Calu3 (cell line): ENCODE results near the gene NES. TPM values are rescaled to one million over a fixed set of nuclear protein-coding genes. Genes with fewer than 3 reads are reported as not detected.

Experiments
- BruUV-seq: library from RNA; stranded (reverse); fragments of 400-500 nt; replicated peaks from 2 replicates; lab custom pipeline; 2021; lab: Mats Ljungman, UMichigan
- CTCF ChIA-PET: fragments of 300-600 bp; sonication (Branson Sonifier 250); formaldehyde crosslinking; loops from one replicate; lab custom pipeline; 2022; ENCODE audit warnings: antibody characterized with exemption; lab: Charles Lee
- DNase-seq: peaks from one replicate; pipeline ENCODE4 v3.0.0; 2022
- H3K27ac Mint-ChIP-seq: one replicate; pipeline ENCODE4 v1.8.0; 2022; ENCODE audit warnings: mixed read lengths; ENCODE audit not compliant: unreplicated experiment
- H3K27me3 Mint-ChIP-seq: one replicate; pipeline ENCODE4 v1.8.0; 2022; ENCODE audit warnings: mixed read lengths; ENCODE audit not compliant: unreplicated experiment
- H3K36me3 Mint-ChIP-seq: one replicate; pipeline ENCODE4 v1.8.0; 2022; ENCODE audit warnings: mild to moderate bottlenecking, moderate library complexity, mixed read lengths; ENCODE audit not compliant: insufficient read depth, unreplicated experiment
- H3K4me1 Mint-ChIP-seq: one replicate; pipeline ENCODE4 v1.8.0; 2022; ENCODE audit warnings: mild to moderate bottlenecking, low read depth, mixed read lengths; ENCODE audit not compliant: unreplicated experiment
- H3K4me3 Mint-ChIP-seq: one replicate; pipeline ENCODE4 v1.8.0; 2022; ENCODE audit warnings: mild to moderate bottlenecking, low read depth, moderate library complexity, mixed read lengths; ENCODE audit not compliant: unreplicated experiment
- H3K9me3 Mint-ChIP-seq: one replicate; pipeline ENCODE4 v1.8.0; 2022; ENCODE audit warnings: low read depth, mixed read lengths; ENCODE audit not compliant: unreplicated experiment
- CTCF ChIP-seq: fragments of 200-600 bp; IDR thresholded peaks from one replicate; pipeline ENCODE4 v1.8.0; 2022; ENCODE audit warnings: antibody characterized with exemption; ENCODE audit not compliant: unreplicated experiment
- intact Hi-C: fragments of 100-400 bp; cut with micrococcal nuclease; formaldehyde crosslinking; loops from one replicate; pipeline ENCODE4 v1.10.0; 2022; ENCODE audit not compliant: unreplicated experiment
- total RNA-seq: library from RNA; stranded (reverse); gene quantifications from 2 replicates; pipeline ENCODE4 v1.2.3, GENCODE V29; 2022

The NES gene
- total RNA-seq, 1 experiment from 2014 or later: 7.4 TPM

GRCh38 chr1:156708218-156708661 is 31.0 kb upstream of the NES start:
- no TSS peak for BruUV-seq
- no peak for DNase-seq
- CTCF ChIA-PET: interaction anchor here (0.5 to 7.1 kb wide), 4 partner anchors 15 to 26 kb away, joined by 3 to 130 read pairs (median 4); no protein-coding TSS in a partner anchor
- H3K27ac Mint-ChIP-seq: no peak overlapping the region
- H3K36me3 Mint-ChIP-seq: peaks cover 23% of the 10 kb centered on the region
- no peaks in the 10 kb centered on the region for H3K9me3 Mint-ChIP-seq
- TF ChIP-seq CTCF: no peak
- H3K27me3 Mint-ChIP-seq: peaks cover 13% of the 10 kb centered on the region
- peaks cover 37% of the 10 kb centered on the region for H3K4me1 Mint-ChIP-seq
- intact Hi-C loops: no loop called here
- H3K4me3 Mint-ChIP-seq: no peak overlapping the region

GRCh38 chr1:156707417-156708217 is 30.4 kb upstream of the NES start:
- no peak for TF ChIP-seq CTCF

GRCh38 chr1:156706657-156707416 is 29.6 kb upstream of the NES start:
- Mint-ChIP-seq H3K27ac (no peak overlapping the region), H3K36me3 (peaks cover 23% of the 10 kb centered on the region), H3K27me3 (peaks cover 13% of the 10 kb centered on the region), H3K9me3 (no peaks in the 10 kb centered on the region), H3K4me3 (peak overlapping the region; percentile 67), H3K4me1 (peaks cover 37% of the 10 kb centered on the region)
- BruUV-seq: no TSS peak
- TF ChIP-seq CTCF: no peak
- intact Hi-C loops: no loop called here
- no peak for DNase-seq
- CTCF ChIA-PET: interaction anchor here (0.6 to 7.1 kb wide), 7 partner anchors 12 to 221 kb away, joined by 3 to 130 read pairs (median 4); no protein-coding TSS in a partner anchor

More at GRCh38 chr1:156707417-156708217, 30.4 kb upstream of the NES start:
- H3K4me1 Mint-ChIP-seq: peaks cover 37% of the 10 kb centered on the region
- H3K27ac Mint-ChIP-seq: no peak overlapping the region
- peaks cover 23% of the 10 kb centered on the region for H3K36me3 Mint-ChIP-seq
- no peak for DNase-seq
- intact Hi-C loops: no loop called here
- H3K4me3 Mint-ChIP-seq: no peak overlapping the region
- no TSS peak for BruUV-seq
- H3K27me3 Mint-ChIP-seq: peaks cover 13% of the 10 kb centered on the region
- CTCF ChIA-PET: interaction anchor here (0.6 to 7.1 kb wide), 5 partner anchors 11 to 220 kb away, joined by 3 to 130 read pairs (median 4); no protein-coding TSS in a partner anchor
- no peaks in the 10 kb centered on the region for H3K9me3 Mint-ChIP-seq

GRCh38 chr1:156705918-156706656 is 28.9 kb upstream of the NES start:
- DNase-seq: peak; percentile 72
- Mint-ChIP-seq H3K9me3 (no peaks in the 10 kb centered on the region), H3K4me3 (peak overlapping the region; percentile 67), H3K27ac (peak overlapping the region; percentile 64), H3K27me3 (peaks cover 13% of the 10 kb centered on the region), H3K4me1 (peaks cover 37% of the 10 kb centered on the region), H3K36me3 (peaks cover 23% of the 10 kb centered on the region)
- BruUV-seq: no TSS peak
- CTCF ChIA-PET: interaction anchor here (0.6 to 7.1 kb wide), 8 partner anchors 13 to 154 kb away, joined by 3 to 130 read pairs (median 4); no protein-coding TSS in a partner anchor
- TF ChIP-seq CTCF: peak; percentile 96
- intact Hi-C loops: loop anchor here (1.0 kb wide), 1 partner anchor 17 kb away; no protein-coding TSS in a partner anchor
